Aorta (tissue), 5 donors: Measurements from ENCODE around the gene SSTR4. TPM values are rescaled to one million over a fixed set of nuclear protein-coding genes. Genes with fewer than 3 reads are reported as not detected.
A peak's percentile ranks its signal among the peaks of the same experiment; 100 is the strongest.

Source experiments
- ATAC-seq: fragments of 200-7000 bp; cut with Tn5 transposase; one replicate; pipeline ENCODE4 v1.9.1; 2022; ENCODE audit warnings: moderate library complexity; ENCODE audit not compliant: low FRiP score
- DNase-seq, 2 donors: peaks; one replicate each; pipeline ENCODE4 v3.0.0-alpha.2; 2020
- H3K27ac ChIP-seq, 2 donors: one replicate each; pipeline ENCODE4 v1.5.1; 2013; ENCODE audit warnings: low read length in 2 of 2, mild to moderate bottlenecking in 2 of 2, moderate library complexity in 2 of 2, control low read depth in 1 of 2, inconsistent platforms in 1 of 2, low read depth in 1 of 2
- H3K27me3 ChIP-seq, 2 donors: one replicate each; pipeline ENCODE4 v1.6.1; 2013; ENCODE audit warnings: control low read depth in 1 of 2, low read length in 1 of 2, mild to moderate bottlenecking in 1 of 2, moderate library complexity in 1 of 2; ENCODE audit not compliant: insufficient read depth in 2 of 2, control insufficient read depth in 1 of 2
- H3K36me3 ChIP-seq, 2 donors: one replicate each; pipeline ENCODE4 v1.6.1; 2013; ENCODE audit warnings: control low read depth in 1 of 2, low read length in 1 of 2, mild to moderate bottlenecking in 1 of 2; ENCODE audit not compliant: insufficient read depth in 2 of 2, control insufficient read depth in 1 of 2
- H3K4me1 ChIP-seq, 2 donors: one replicate each; pipeline ENCODE4 v1.6.1; 2013; ENCODE audit warnings: low read length in 2 of 2, control low read depth in 1 of 2, mild to moderate bottlenecking in 1 of 2, moderate library complexity in 1 of 2; ENCODE audit not compliant: insufficient read depth in 2 of 2, control insufficient read depth in 1 of 2
- H3K4me3 ChIP-seq, 2 donors: one replicate each; pipeline ENCODE4 v1.5.1; 2013; ENCODE audit warnings: low read length in 2 of 2, control low read depth in 1 of 2, mild to moderate bottlenecking in 1 of 2
- H3K9me3 ChIP-seq: one replicate; pipeline ENCODE4 v1.6.1; 2013; ENCODE audit warnings: mild to moderate bottlenecking, low read length; ENCODE audit not compliant: control insufficient read depth
- WGBS, 2 donors: extraction: QIAGEN DNeasy Blood & Tissue Kit; methylation state at CpG; one replicate each; pipeline ENCODE4 v1.1.7; 2013; 5-methylcytosine and 5-hydroxymethylcytosine counted together
- intact Hi-C, 2 donors: fragments of 100-400 bp; cut with DNase I; formaldehyde crosslinking; loops; one replicate each; pipeline versions ENCODE4 v1.14.2 to v1.15.0; 2022
- polyA plus RNA-seq, 2 donors: library from polyadenylated mRNA; stranded (reverse); fragments of 200-250 nt; gene quantifications; one replicate each; pipeline ENCODE4 v1.2.3, GENCODE V29; 2013
- total RNA-seq, 2 donors: library from RNA; stranded (reverse); fragmentation: NEBNext Ultra II Directional; extraction: Animal tissue kit (Norgen Biotek cat#: 25700); gene quantifications; one replicate each; pipeline ENCODE4 v1.2.1, GENCODE V29; 2021
- donor health status: healthy with polysubstance abuse.
- donor health status: Bipolar disorder and iron deficiency.
- donor health status: DM: no; HTN: no; CAD: no.
- donor health status: DM: no; HTN: no; CAD: no.
- donor health status: DM: yes; HTN: yes; CAD: no.

Gene SSTR4
- total and polyA plus RNA-seq, 4 donors, result not detected

GRCh38 chr20:23082846-23083552, 47.9 kb downstream of the SSTR4 start:
- Histone ChIP-seq H3K4me3 (no peak overlapping the region), H3K27ac (no peak overlapping the region), H3K4me1 (peaks cover 0 to 2% of the 10 kb centered on the region in 2 donors), H3K27me3 (no peaks in the 10 kb centered on the region), H3K36me3 (no peaks in the 10 kb centered on the region), H3K9me3 (no peaks in the 10 kb centered on the region)
- 43 to 47% methylated on average over 9 of the region's 9 CpGs for WGBS, 2 donors
- intact Hi-C loops, result no loop called here
- DNase-seq (peak in 1 of 2 donors; percentile 68), ATAC-seq (no peak)

- Histone ChIP-seq H3K27ac (no peak overlapping the region), H3K4me1 (peaks cover 0 to 2% of the 10 kb centered on the region in 2 donors), H3K36me3 (no peaks in the 10 kb centered on the region), H3K4me3 (no peak overlapping the region), H3K27me3 (no peaks in the 10 kb centered on the region), H3K9me3 (no peaks in the 10 kb centered on the region)
- intact Hi-C loops, result no loop called here
- 82 to 90% methylated on average over 15 of the region's 15 CpGs for WGBS, 2 donors
- no peak for ATAC-seq
- DNase-seq, result no peak
Measured at GRCh38 chr20:23083553-23084220, 48.6 kb downstream of the SSTR4 start.

- DNase-seq (peak in 1 of 2 donors; percentile 67), ATAC-seq (no peak)
- intact Hi-C loops, result no loop called here
- Histone ChIP-seq H3K27me3 (no peaks in the 10 kb centered on the region), H3K9me3 (no peaks in the 10 kb centered on the region), H3K36me3 (no peaks in the 10 kb centered on the region), H3K4me1 (peaks cover 0 to 2% of the 10 kb centered on the region in 2 donors), H3K4me3 (no peak overlapping the region), H3K27ac (no peak overlapping the region)
- 95 to 97% methylated on average over 16 to 17 of the region's 17 CpGs for WGBS, 2 donors
Measured at GRCh38 chr20:23084282-23084844, 49.3 kb downstream of the SSTR4 start.

- Histone ChIP-seq H3K4me1 (peaks cover 0 to 2% of the 10 kb centered on the region in 2 donors), H3K9me3 (no peaks in the 10 kb centered on the region), H3K36me3 (no peaks in the 10 kb centered on the region), H3K4me3 (no peak overlapping the region), H3K27ac (no peak overlapping the region), H3K27me3 (no peaks in the 10 kb centered on the region)
- DNase-seq (peak; percentile 62 to 73), ATAC-seq (peak; percentile 2)
- 75 to 80% methylated on average over 24 of the region's 24 CpGs for WGBS, 2 donors
- intact Hi-C loops, result loop anchor here (5.0 kb wide), 2 partner anchors 33 to 57 kb away; no protein-coding TSS in a partner anchor
Measured at GRCh38 chr20:23084845-23085365, 49.8 kb downstream of the SSTR4 start.

GRCh38 chr20:23085436-23086055, 50.4 kb downstream of the SSTR4 start:
- peak in 1 of 2 donors; percentile 63 for DNase-seq
- Histone ChIP-seq H3K9me3 (no peaks in the 10 kb centered on the region), H3K4me1 (peaks cover 0 to 2% of the 10 kb centered on the region in 2 donors), H3K27ac (peak overlapping the region; percentile 71 to 89), H3K27me3 (no peaks in the 10 kb centered on the region), H3K36me3 (no peaks in the 10 kb centered on the region), H3K4me3 (no peak overlapping the region)
- intact Hi-C loops, result loop anchor here (5.0 kb wide), 2 partner anchors 33 to 57 kb away; no protein-coding TSS in a partner anchor
- no peak for ATAC-seq
- 87 to 91% methylated on average over 22 to 23 of the region's 23 CpGs for WGBS, 2 donors

GRCh38 chr20:23086056-23086566, 51.0 kb downstream of the SSTR4 start, which contains the start of gene CD93:
CD93 (minus strand) TSS chr20:23086324; CDS start chr20:23086192, 132 bp downstream.
- 45% methylated on average over 28 of the region's 28 CpGs for WGBS, 2 donors
- DNase-seq, result peak; percentile 72 to 89

GRCh38 chr20:23086931-23087411, 51.9 kb downstream of the SSTR4 start:
- 3 to 7% methylated on average over 14 of the region's 14 CpGs for WGBS, 2 donors
- Histone ChIP-seq H3K27ac (peak overlapping the region; percentile 71 to 89), H3K9me3 (no peaks in the 10 kb centered on the region), H3K27me3 (no peaks in the 10 kb centered on the region), H3K4me3 (no peak overlapping the region), H3K4me1 (peaks cover 0 to 2% of the 10 kb centered on the region in 2 donors), H3K36me3 (no peaks in the 10 kb centered on the region)
- ATAC-seq (peak; percentile 54), DNase-seq (peak; percentile 86 to 88)
- intact Hi-C loops, result loop anchor here (5.0 kb wide), 2 partner anchors 35 to 55 kb away; no protein-coding TSS in a partner anchor

More at GRCh38 chr20:23086056-23086566, 51.0 kb downstream of the SSTR4 start, which contains the start of gene CD93:
- intact Hi-C loops, result loop anchor here (5.0 kb wide), 2 partner anchors 34 to 56 kb away; no protein-coding TSS in a partner anchor
- no peaks in the 10 kb centered on the region for H3K9me3 ChIP-seq
- ATAC-seq, result peak; percentile 79
- H3K36me3 ChIP-seq, result no peaks in the 10 kb centered on the region
- H3K27ac ChIP-seq, result peak within 1 kb of the TSS; percentile 71 to 89
- no peak within 1 kb of the TSS for H3K4me3 ChIP-seq
- no peaks in the 10 kb centered on the region for H3K27me3 ChIP-seq
- peaks cover 0 to 2% of the 10 kb centered on the region in 2 donors for H3K4me1 ChIP-seq
